Right lobe of liver (tissue), 4 donors: ENCODE data around the gene C2CD3.

Source experiments
- CTCF ChIP-seq, 4 donors: fragments of 200-600 bp in 3 of 4; fragments of 450-650 bp in 1 of 4; IDR thresholded peaks; one replicate each; pipeline versions ENCODE4 v1.5.1 to v1.8.0; 2016 to 2022; ENCODE audit warnings: antibody characterized with exemption in 4 of 4, mild to moderate bottlenecking in 2 of 4
- POLR2A ChIP-seq: fragments of 450-650 bp; IDR thresholded peaks from one replicate; pipeline ENCODE4 v1.6.1; 2017; ENCODE audit warnings: antibody characterized with exemption, mild to moderate bottlenecking
- donor health status: DM: no; HTN: no; CAD: no.
- donor health status: DM: no; HTN: no; CAD: no.
- donor health status: DM: no; HTN: yes; CAD: no.

DNA sequence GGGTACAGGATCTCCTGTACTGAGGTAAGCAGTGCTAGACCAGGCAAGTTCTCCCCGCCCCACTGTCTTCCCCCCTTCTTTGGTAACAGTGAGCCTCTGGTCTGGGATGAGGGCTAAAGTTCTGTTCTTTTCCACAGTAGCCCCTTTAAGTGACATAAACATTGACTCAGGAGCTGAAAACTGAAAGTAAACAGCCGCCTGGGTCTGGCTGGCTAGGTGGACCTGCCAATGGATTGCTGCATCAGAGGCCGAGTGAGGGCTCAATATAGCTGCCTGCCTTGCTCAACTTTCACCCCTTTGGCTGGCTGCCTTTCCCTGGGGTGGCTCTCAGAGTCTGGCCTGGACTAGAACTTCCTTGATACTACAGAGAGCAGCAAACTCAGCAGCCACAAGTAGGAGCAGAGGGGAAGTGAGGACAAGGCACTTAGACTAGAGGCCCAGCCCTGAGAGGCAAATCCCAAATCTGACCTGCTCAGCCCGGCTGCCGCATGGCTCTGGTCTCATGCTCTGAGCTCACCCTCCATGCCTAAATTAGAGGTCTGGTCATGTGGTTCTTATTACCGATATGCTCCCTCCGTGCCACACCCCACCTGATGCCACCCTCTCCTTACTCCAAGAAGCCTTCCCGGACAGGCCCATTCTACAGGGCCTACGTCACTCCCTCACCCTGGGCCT lies 152.3 kb downstream of the C2CD3 start:
- TF ChIP-seq CTCF (IDR thresholded peaks at IDR 0.05) (no peak), POLR2A (no peak)
